Measurements from ENCODE around the gene FEN1. TPM values are rescaled to one million over a fixed set of nuclear protein-coding genes. Genes with fewer than 3 reads are reported as not detected.
A peak's percentile ranks its signal among the peaks of the same experiment; 100 is the strongest.

FEN1 gene
- total RNA-seq, 2 donors from 2014 or later: 55.4 to 64.7 TPM

- ATAC-seq (replicated peaks in 1 of 2): no peak
- H3K36me3 Mint-ChIP-seq (ENCODE audit: insufficient read depth in 2 of 2): peaks cover 0 to 2% of the 10 kb centered on the region in 2 donors
- no peaks in the 10 kb centered on the region for H3K27me3 Mint-ChIP-seq (ENCODE audit: low read depth)
- no peak overlapping the region for H3K27ac Mint-ChIP-seq
- H3K4me3 Mint-ChIP-seq: no peak overlapping the region
- peaks cover 69% of the 10 kb centered on the region for H3K4me1 Mint-ChIP-seq (ENCODE audit: low read depth)
- DNase-seq: no peak
- H3K9me3 Mint-ChIP-seq: no peaks in the 10 kb centered on the region
Measured at GRCh38 chr11:61832207-61832606, 39.5 kb downstream of the FEN1 start.

- no peak for DNase-seq
- H3K9me3 Mint-ChIP-seq: no peaks in the 10 kb centered on the region
- H3K36me3 Mint-ChIP-seq (ENCODE audit: insufficient read depth in 2 of 2): peaks cover 0 to 2% of the 10 kb centered on the region in 2 donors
- no peak overlapping the region for H3K27ac Mint-ChIP-seq
- no peaks in the 10 kb centered on the region for H3K27me3 Mint-ChIP-seq (ENCODE audit: low read depth)
- no peak overlapping the region for H3K4me3 Mint-ChIP-seq
- H3K4me1 Mint-ChIP-seq (ENCODE audit: low read depth): peaks cover 68% of the 10 kb centered on the region
- no peak for ATAC-seq (replicated peaks in 1 of 2)
Measured at GRCh38 chr11:61832754-61833153, 40.0 kb downstream of the FEN1 start.

- H3K36me3 Mint-ChIP-seq (ENCODE audit: insufficient read depth in 2 of 2): peaks cover 0 to 2% of the 10 kb centered on the region in 2 donors
- H3K27me3 Mint-ChIP-seq (ENCODE audit: low read depth): no peaks in the 10 kb centered on the region
- peak overlapping the region; percentile 51 for H3K27ac Mint-ChIP-seq
- peak overlapping the region; percentile 62 to 74 for H3K4me3 Mint-ChIP-seq
- peak in 1 of 2 donors; percentile 43 for ATAC-seq (replicated peaks in 1 of 2)
- DNase-seq: peak in 1 of 2 donors; percentile 40
- H3K4me1 Mint-ChIP-seq (ENCODE audit: low read depth): peaks cover 62% of the 10 kb centered on the region
- no peaks in the 10 kb centered on the region for H3K9me3 Mint-ChIP-seq
Measured at GRCh38 chr11:61833471-61833870, 40.8 kb downstream of the FEN1 start.

GRCh38 chr11:61833926-61834277 is 41.2 kb downstream of the FEN1 start:
- Mint-ChIP-seq H3K27ac (no peak overlapping the region), H3K36me3 (ENCODE audit: insufficient read depth in 2 of 2) (peaks cover 0 to 2% of the 10 kb centered on the region in 2 donors), H3K4me1 (ENCODE audit: low read depth) (peaks cover 62% of the 10 kb centered on the region), H3K27me3 (ENCODE audit: low read depth) (no peaks in the 10 kb centered on the region), H3K9me3 (no peaks in the 10 kb centered on the region), H3K4me3 (peak overlapping the region; percentile 11 to 74)
- ATAC-seq (replicated peaks in 1 of 2) (no peak), DNase-seq (no peak)

- Mint-ChIP-seq H3K9me3 (no peaks in the 10 kb centered on the region), H3K36me3 (ENCODE audit: insufficient read depth in 2 of 2) (peaks cover 0 to 6% of the 10 kb centered on the region in 2 donors), H3K27me3 (ENCODE audit: low read depth) (no peaks in the 10 kb centered on the region), H3K27ac (no peak overlapping the region), H3K4me3 (peak overlapping the region; percentile 26 to 74), H3K4me1 (ENCODE audit: low read depth) (peaks cover 58% of the 10 kb centered on the region)
- ATAC-seq (replicated peaks in 1 of 2): peak; percentile 91 to 94
- DNase-seq: peak; percentile 54 to 66
Measured at GRCh38 chr11:61834278-61835048, 41.8 kb downstream of the FEN1 start.

GRCh38 chr11:61836193-61836592 is 43.5 kb downstream of the FEN1 start:
- H3K4me3 Mint-ChIP-seq: peak overlapping the region in 1 of 2 donors; percentile 13
- H3K27ac Mint-ChIP-seq: no peak overlapping the region
- DNase-seq (no peak), ATAC-seq (replicated peaks in 1 of 2) (no peak)
- no peaks in the 10 kb centered on the region for H3K27me3 Mint-ChIP-seq (ENCODE audit: low read depth)
- no peaks in the 10 kb centered on the region for H3K9me3 Mint-ChIP-seq
- H3K36me3 Mint-ChIP-seq (ENCODE audit: insufficient read depth in 2 of 2): peaks cover 0 to 10% of the 10 kb centered on the region in 2 donors
- H3K4me1 Mint-ChIP-seq (ENCODE audit: low read depth): peaks cover 43% of the 10 kb centered on the region

GRCh38 chr11:61837411-61838005 is 44.8 kb downstream of the FEN1 start:
- H3K9me3 Mint-ChIP-seq: no peaks in the 10 kb centered on the region
- H3K4me3 Mint-ChIP-seq: no peak overlapping the region
- no peaks in the 10 kb centered on the region for H3K27me3 Mint-ChIP-seq (ENCODE audit: low read depth)
- peaks cover 0 to 14% of the 10 kb centered on the region in 2 donors for H3K36me3 Mint-ChIP-seq (ENCODE audit: insufficient read depth in 2 of 2)
- ATAC-seq (replicated peaks in 1 of 2) (no peak), DNase-seq (no peak)
- no peak overlapping the region for H3K27ac Mint-ChIP-seq
- H3K4me1 Mint-ChIP-seq (ENCODE audit: low read depth): peaks cover 34% of the 10 kb centered on the region

- no peak for ATAC-seq (replicated peaks in 1 of 2)
- Mint-ChIP-seq H3K27ac (no peak overlapping the region), H3K27me3 (ENCODE audit: low read depth) (no peaks in the 10 kb centered on the region), H3K4me3 (no peak overlapping the region), H3K36me3 (ENCODE audit: insufficient read depth in 2 of 2) (peaks cover 0 to 12% of the 10 kb centered on the region in 2 donors), H3K9me3 (no peaks in the 10 kb centered on the region), H3K4me1 (ENCODE audit: low read depth) (peaks cover 24% of the 10 kb centered on the region)
- DNase-seq: no peak
Measured at GRCh38 chr11:61838501-61838900, 45.8 kb downstream of the FEN1 start.

- Mint-ChIP-seq H3K4me3 (no peak overlapping the region), H3K27ac (peak overlapping the region; percentile 47), H3K9me3 (no peaks in the 10 kb centered on the region), H3K4me1 (ENCODE audit: low read depth) (peaks cover 20% of the 10 kb centered on the region), H3K27me3 (ENCODE audit: low read depth) (no peaks in the 10 kb centered on the region), H3K36me3 (ENCODE audit: insufficient read depth in 2 of 2) (peaks cover 0 to 12% of the 10 kb centered on the region in 2 donors)
- no peak for DNase-seq
- no peak for ATAC-seq (replicated peaks in 1 of 2)
Measured at GRCh38 chr11:61838921-61839320, 46.2 kb downstream of the FEN1 start.

GRCh38 chr11:61839742-61840141 is 47.0 kb downstream of the FEN1 start:
- Mint-ChIP-seq H3K36me3 (ENCODE audit: insufficient read depth in 2 of 2) (peaks cover 0 to 12% of the 10 kb centered on the region in 2 donors), H3K4me3 (no peak overlapping the region), H3K27me3 (ENCODE audit: low read depth) (no peaks in the 10 kb centered on the region), H3K9me3 (no peaks in the 10 kb centered on the region), H3K27ac (no peak overlapping the region), H3K4me1 (ENCODE audit: low read depth) (peaks cover 12% of the 10 kb centered on the region)
- ATAC-seq (replicated peaks in 1 of 2) (no peak), DNase-seq (no peak)

GRCh38 chr11:61840371-61840770 is 47.7 kb downstream of the FEN1 start:
- Mint-ChIP-seq H3K36me3 (ENCODE audit: insufficient read depth in 2 of 2) (peaks cover 0 to 12% of the 10 kb centered on the region in 2 donors), H3K4me3 (no peak overlapping the region), H3K27me3 (ENCODE audit: low read depth) (no peaks in the 10 kb centered on the region), H3K9me3 (no peaks in the 10 kb centered on the region), H3K4me1 (ENCODE audit: low read depth) (peaks cover 6% of the 10 kb centered on the region), H3K27ac (no peak overlapping the region)
- DNase-seq (no peak), ATAC-seq (replicated peaks in 1 of 2) (no peak)

- Mint-ChIP-seq H3K36me3 (ENCODE audit: insufficient read depth in 2 of 2) (peaks cover 0 to 12% of the 10 kb centered on the region in 2 donors), H3K4me1 (ENCODE audit: low read depth) (no peaks in the 10 kb centered on the region), H3K9me3 (no peaks in the 10 kb centered on the region), H3K27me3 (ENCODE audit: low read depth) (no peaks in the 10 kb centered on the region), H3K4me3 (no peak overlapping the region), H3K27ac (no peak overlapping the region)
- DNase-seq (no peak), ATAC-seq (replicated peaks in 1 of 2) (no peak)
Measured at GRCh38 chr11:61841636-61842527, 49.2 kb downstream of the FEN1 start.

GRCh38 chr11:61842528-61842820 is 49.8 kb downstream of the FEN1 start:
- H3K36me3 Mint-ChIP-seq (ENCODE audit: insufficient read depth in 2 of 2): peaks cover 0 to 12% of the 10 kb centered on the region in 2 donors
- no peak overlapping the region for H3K4me3 Mint-ChIP-seq
- no peak for DNase-seq
- no peaks in the 10 kb centered on the region for H3K27me3 Mint-ChIP-seq (ENCODE audit: low read depth)
- no peaks in the 10 kb centered on the region for H3K9me3 Mint-ChIP-seq
- H3K4me1 Mint-ChIP-seq (ENCODE audit: low read depth): no peaks in the 10 kb centered on the region
- H3K27ac Mint-ChIP-seq: no peak overlapping the region
- no peak for ATAC-seq (replicated peaks in 1 of 2)
